ENCODE data around the gene LHX2. TPM values are rescaled to one million over a fixed set of nuclear protein-coding genes. Genes with fewer than 3 reads are reported as not detected.

Gene LHX2
- polyA plus RNA-seq, 1 experiment, result 0.13 TPM

- no peak overlapping the region for H3K4me3 ChIP-seq (ENCODE audit: low read depth, low read length)
- no peak for TF ChIP-seq CTCF (IDR thresholded peaks at IDR 0.05; ENCODE audit: insufficient read depth, low read depth, low read length)
- ChIA-PET CTCF (interaction anchor here (1.8 kb wide), 1 partner anchor 19 kb away, joined by 4 read pairs; no protein-coding TSS in a partner anchor), POLR2A (interaction anchor here (0.8 kb wide), 1 partner anchor 222 kb away, joined by 3 read pairs; no protein-coding TSS in a partner anchor)
- H3K27me3 ChIP-seq (ENCODE audit: control insufficient read depth, insufficient read depth, low read length), result peaks cover 8% of the 10 kb centered on the region
- no peak for DNase-seq (ENCODE audit: low read depth)
- H3K36me3 ChIP-seq (ENCODE audit: control insufficient read depth, insufficient read depth, low read length), result no peaks in the 10 kb centered on the region
These were observed 64.2 kb downstream of the LHX2 start for GRCh38 chr9:124075761-124076160.

GRCh38 chr9:124077915-124078572, 66.5 kb downstream of the LHX2 start:
- TF ChIP-seq CTCF (IDR thresholded peaks at IDR 0.05; ENCODE audit: insufficient read depth, low read depth, low read length), result no peak
- DNase-seq (ENCODE audit: low read depth), result no peak
- ChIA-PET POLR2A (no interaction called here), CTCF (interaction anchor here (1.2 kb wide), 1 partner anchor 10 kb away, joined by 4 read pairs; no protein-coding TSS in a partner anchor)
- Histone ChIP-seq H3K27me3 (ENCODE audit: control insufficient read depth, insufficient read depth, low read length) (no peaks in the 10 kb centered on the region), H3K4me3 (ENCODE audit: low read depth, low read length) (no peak overlapping the region), H3K36me3 (ENCODE audit: control insufficient read depth, insufficient read depth, low read length) (no peaks in the 10 kb centered on the region)

GRCh38 chr9:124078641-124079040, 67.1 kb downstream of the LHX2 start:
- ChIA-PET CTCF (interaction anchor here (1.2 kb wide), 1 partner anchor 10 kb away, joined by 4 read pairs; no protein-coding TSS in a partner anchor), POLR2A (no interaction called here)
- Histone ChIP-seq H3K36me3 (ENCODE audit: control insufficient read depth, insufficient read depth, low read length) (no peaks in the 10 kb centered on the region), H3K27me3 (ENCODE audit: control insufficient read depth, insufficient read depth, low read length) (no peaks in the 10 kb centered on the region; the same call in 1 of the 2 replicates), H3K4me3 (ENCODE audit: low read depth, low read length) (no peak overlapping the region)
- DNase-seq (ENCODE audit: low read depth), result no peak
- TF ChIP-seq CTCF (IDR thresholded peaks at IDR 0.05; ENCODE audit: insufficient read depth, low read depth, low read length), result no peak

GRCh38 chr9:124079176-124079925, 67.8 kb downstream of the LHX2 start:
- DNase-seq (ENCODE audit: low read depth), result no peak
- ChIA-PET POLR2A (interaction anchor here (0.6 kb wide), 1 partner anchor 240 kb away, joined by 3 read pairs; no protein-coding TSS in a partner anchor), CTCF (interaction anchor here (1.2 kb wide), 1 partner anchor 9 kb away, joined by 4 read pairs; no protein-coding TSS in a partner anchor)
- H3K27me3 ChIP-seq (ENCODE audit: control insufficient read depth, insufficient read depth, low read length), result no peaks in the 10 kb centered on the region; the same call in 1 of the 2 replicates
- no peaks in the 10 kb centered on the region for H3K36me3 ChIP-seq (ENCODE audit: control insufficient read depth, insufficient read depth, low read length)
- no peak overlapping the region for H3K4me3 ChIP-seq (ENCODE audit: low read depth, low read length)
- TF ChIP-seq CTCF (IDR thresholded peaks at IDR 0.05; ENCODE audit: insufficient read depth, low read depth, low read length), result no peak

- Histone ChIP-seq H3K27me3 (ENCODE audit: control insufficient read depth, insufficient read depth, low read length) (peaks cover 3% of the 10 kb centered on the region), H3K4me3 (ENCODE audit: low read depth, low read length) (no peak overlapping the region), H3K36me3 (ENCODE audit: control insufficient read depth, insufficient read depth, low read length) (no peaks in the 10 kb centered on the region)
- CTCF ChIA-PET, result no interaction called here
- POLR2A ChIA-PET, result no interaction called here
- no peak for DNase-seq (ENCODE audit: low read depth)
- TF ChIP-seq CTCF (IDR thresholded peaks at IDR 0.05; ENCODE audit: insufficient read depth, low read depth, low read length), result no peak
These were observed 71.1 kb downstream of the LHX2 start for GRCh38 chr9:124082622-124083021.
